GM19035 (cell line): ENCODE measurements around the gene AOPEP.

Experiments
- ATAC-seq: cut with Tn5 transposase; IDR thresholded peaks from one replicate; pipeline ENCODE4 v1.9.1; 2021; ENCODE audit not compliant: unreplicated experiment

The AOPEP gene

DNA sequence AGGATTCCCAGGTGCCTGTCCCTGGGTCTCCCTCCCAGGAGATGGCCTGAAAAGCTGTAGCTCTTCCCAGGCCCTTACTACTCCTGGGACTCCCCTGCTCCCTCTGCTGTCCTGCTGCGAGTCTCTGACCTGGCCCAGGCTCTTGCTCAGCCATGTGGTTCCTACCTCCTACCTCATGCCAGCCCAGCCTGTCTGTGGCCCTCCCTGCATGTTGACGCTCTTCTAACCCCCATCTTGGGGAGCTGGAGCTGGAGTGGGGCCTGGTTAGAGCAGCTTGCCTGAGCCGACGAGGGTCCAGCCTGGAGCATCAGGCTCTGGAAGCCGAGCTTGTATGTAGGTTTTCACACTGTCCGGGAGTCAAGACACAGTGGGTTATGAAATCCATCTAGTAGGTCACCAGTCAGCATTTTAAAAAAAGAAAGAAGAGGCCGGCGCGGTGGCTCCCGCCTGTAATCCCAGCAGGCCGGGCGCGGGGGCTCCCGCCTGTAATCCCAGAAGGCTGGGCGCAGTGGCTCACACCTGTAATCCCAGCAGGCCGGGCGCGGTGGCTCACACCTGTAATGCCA is 346.6 kb downstream of the AOPEP start:
- ATAC-seq = no peak

DNA sequence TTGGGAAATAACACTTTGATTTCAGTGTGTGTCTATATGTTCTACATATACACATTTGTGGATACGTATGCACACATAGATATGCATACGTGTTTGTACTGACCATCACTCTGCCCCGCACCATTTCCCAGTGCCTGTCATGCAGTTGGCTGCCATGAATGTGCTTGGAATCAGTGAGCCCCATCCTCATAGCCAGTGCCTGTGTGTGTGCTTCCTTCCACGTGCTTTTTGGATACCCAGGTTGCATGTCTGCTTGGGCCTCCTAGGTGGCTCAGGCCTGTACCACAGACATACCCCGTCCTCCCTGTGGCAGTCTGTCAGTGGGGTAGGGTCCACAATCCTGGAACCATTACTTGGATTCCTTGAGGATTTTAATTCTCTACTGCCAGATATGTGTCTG is 347.4 kb downstream of the AOPEP start:
- ATAC-seq = no peak

DNA sequence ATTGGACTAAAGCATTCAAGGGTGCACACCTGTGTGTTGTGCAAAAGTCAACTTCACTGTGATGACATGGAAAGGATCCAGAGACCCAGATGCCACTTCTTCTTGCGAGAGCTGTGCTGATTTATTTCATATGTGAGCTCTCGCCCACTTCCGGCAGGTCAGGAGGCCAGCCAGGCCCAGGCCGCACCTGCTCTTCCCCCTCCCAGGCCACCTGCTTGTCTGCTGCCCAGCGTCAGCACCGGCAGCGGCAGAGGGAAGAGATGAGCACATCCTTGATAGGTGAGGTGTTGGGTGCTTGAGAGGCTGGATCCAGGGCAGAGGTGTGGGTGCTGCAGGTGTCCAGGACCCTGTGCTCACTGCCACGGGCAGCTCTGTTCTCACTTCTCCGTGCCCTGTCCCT is 348.1 kb downstream of the AOPEP start:
- ATAC-seq = no peak

DNA sequence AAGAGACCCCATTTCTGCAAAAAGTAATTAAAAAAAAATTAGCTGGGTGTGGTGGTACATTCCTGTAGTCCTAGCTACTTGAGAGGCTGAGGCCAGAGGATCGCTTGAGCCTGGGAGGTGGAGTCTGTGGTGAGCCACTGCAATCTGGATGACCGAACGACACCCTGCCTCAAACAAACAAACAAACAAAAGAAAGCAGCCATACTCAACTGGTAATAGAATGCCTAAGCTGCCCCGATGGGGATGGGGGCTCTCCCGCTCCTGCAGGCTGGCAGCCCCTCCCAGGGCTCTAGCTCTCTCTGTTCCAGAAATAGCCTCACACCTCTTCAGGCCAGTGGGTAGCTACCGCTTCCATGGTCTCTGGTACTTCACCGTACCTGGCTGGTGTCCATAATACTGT is 349.2 kb downstream of the AOPEP start:
- no peak for ATAC-seq

DNA sequence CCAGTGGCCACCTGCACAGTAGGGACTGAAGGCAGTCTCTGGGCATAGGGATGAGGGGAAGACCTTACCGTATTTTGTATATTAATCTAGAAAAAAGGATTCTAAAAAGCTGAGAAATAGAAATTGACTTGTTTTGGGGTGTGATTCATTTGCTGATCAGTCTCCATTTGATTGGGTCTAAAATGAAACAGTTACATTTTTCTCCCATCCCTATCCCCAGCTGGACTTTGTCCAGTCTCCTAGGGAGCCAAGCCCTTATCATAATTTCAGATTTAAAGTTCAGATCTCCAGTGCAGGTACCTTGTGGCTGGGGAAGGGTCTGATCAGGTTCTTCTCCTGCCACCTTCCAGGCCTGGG is 350.2 kb downstream of the AOPEP start:
- no peak for ATAC-seq

DNA sequence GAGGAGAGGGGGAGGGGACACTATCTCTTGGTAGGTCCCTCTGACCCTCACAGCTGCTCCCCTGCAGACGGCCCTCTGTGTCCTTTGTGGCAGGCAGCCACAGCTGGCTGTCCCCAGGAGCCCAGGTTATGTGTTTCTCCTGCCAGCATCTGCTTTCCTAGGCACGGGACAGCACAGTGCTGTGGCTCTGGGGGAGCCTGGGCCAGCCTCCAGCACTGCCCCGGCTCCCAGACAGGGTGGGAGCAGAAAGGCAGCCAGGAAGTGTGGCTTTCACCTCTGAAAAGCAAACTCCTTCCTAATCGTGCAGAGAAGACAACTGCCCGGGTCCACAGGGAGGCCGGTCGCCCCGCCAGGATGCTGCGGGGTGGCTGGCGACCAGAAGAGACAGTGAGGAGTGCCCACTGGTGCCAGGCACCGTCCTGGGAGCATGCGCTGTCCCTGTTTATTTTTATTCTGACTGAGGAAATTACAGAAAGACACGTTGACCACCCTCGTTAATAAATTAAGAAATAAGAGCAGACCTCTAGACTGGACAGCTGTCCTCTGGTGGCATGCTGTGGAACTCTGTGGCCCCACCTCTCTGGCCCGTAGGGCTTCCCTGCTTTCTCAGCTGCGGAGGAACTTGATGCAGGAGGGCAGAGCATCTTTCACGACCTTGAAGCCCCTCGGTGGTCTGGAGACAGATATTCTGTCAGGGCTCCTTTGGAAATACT is 350.7 kb downstream of the AOPEP start:
- ATAC-seq = no peak

DNA sequence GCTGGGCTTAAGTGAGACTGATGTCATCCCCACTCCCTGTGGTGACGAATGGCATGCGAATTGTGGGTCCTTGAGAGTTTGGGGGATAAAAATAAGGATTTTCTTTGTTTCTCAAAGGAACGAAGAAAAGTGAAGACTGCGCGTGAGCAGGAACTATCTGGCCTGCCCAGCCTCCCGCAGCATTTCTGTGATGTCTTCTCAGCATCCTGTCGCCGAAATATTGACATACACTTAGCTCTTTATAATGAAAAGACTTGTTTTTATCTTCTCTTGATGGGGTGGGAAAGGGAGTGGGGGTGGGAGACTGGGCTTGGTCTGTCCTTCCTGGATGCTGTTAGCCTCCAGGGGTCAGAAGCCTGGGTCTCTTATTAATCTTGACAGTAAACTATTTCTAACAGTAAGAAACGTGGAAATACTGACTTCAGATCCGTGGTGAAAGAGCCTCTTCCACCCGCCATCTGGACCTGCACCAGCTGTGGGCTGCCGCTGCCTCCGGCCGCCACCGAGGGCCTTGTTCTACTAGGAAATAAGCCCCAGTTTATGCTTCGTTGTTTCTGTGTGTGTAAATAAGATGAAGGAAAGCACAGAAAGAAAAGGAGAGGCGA is 351.4 kb downstream of the AOPEP start:
- no peak for ATAC-seq

DNA sequence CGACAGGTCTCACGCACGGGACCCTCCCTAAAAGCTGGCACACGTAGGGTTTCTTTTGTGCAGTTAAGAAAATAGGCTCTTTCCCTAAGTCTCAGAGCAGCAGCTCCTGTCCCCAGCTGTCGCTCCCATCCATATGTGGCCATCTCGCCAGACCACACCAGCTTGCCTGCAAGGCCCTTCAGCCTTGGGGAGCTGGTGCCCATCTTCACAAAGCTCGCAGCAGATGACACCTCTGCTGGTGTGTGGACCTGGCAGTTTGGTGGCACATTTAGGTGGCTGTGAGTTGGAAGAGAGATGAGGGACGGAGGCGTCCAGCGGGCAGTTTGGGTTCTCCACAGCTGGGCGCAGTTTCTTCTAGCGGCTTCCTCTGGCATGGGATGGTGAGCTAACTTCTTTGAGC is 352.0 kb downstream of the AOPEP start:
- no peak for ATAC-seq

DNA sequence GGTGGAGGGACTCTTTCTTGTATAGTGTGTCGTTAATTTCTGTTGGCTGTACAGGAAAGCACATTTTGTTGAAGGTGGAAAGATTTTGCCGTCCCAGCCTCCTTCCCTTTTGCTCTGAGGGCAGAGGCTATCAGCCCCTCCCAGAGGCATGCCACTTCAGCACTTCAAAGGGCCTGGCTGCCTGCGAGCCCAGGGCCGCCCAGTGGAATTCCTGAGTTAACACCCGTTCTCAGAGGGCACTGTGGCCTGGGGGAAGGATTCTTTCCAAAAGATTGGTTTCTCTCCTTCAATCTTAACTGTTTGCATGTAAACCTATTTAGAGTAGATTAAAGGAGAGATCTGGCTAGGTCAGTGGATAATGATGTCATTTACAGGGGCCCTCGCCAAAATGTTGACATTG is 352.4 kb downstream of the AOPEP start:
- ATAC-seq = no peak

DNA sequence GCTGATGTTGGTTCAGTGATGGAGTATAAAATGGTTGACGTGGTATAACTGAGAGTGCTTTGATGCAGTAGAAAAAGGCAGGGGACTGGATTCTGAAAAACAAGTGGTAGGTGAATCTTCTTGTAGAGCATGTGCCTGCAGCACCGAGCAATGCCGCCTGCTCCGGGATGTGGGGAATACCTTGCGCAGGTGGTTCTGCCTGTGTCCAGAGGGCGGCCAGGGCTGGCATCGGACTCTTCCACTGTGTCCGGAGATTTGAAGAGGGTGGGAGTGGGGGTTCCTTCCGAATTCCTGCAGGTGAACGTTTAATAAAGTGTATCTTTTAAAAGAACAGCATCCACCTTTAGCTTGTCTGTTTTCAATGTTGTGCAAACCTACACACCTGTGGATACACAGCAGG is 353.0 kb downstream of the AOPEP start:
- ATAC-seq = no peak

DNA sequence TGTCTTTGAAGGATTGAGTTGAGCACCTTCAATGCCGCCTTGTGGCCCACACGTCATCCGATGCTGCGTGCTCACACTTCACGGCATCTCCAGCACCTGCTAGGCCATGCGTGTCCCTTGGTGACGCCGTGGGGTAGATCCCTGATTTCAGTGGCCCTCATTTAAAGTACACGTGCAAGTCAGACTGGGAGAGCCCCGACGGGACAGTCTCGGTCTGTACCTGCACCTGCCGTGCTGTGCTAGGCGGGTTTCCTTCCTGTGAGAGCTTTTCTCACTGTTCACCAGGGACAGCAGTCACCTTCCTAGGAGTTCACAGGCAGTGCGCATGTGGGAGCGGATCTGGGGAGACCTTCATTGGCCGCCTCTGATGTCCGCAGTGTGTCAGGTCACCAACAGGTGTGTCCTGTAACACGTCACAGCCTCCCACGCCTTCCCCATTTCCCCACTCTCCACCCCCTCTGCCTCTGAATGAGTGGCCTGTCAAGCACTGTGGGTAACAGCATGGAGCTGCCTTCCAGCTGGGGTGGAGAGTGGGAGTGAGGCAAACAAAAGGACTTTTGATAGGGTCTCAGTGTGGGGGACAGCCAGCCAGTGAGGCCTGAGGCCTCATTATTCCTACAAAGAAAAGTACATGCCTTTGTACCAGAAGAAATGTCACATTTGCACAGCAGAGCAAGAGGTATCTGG is 354.6 kb downstream of the AOPEP start:
- ATAC-seq = no peak

DNA sequence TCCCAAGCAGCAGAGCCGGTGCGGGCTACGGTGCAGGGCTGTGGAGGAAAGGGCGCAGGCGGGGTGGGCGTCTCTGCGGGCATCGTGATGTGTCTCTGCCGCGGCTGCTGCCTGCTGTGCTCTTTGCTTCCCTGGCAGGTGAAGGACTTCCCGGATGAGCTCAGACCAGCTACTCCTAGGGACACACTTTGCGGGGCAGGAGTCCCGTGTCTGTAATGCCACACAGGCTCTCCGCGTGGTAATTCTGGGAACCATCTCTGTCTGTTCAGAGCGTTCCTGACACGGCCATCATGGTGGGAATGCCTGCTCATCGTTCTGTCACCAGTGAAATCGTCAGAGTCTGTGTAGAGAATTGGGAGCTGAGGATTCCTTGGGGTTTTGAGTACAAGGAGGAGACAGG is 355.5 kb downstream of the AOPEP start:
- ATAC-seq = no peak

DNA sequence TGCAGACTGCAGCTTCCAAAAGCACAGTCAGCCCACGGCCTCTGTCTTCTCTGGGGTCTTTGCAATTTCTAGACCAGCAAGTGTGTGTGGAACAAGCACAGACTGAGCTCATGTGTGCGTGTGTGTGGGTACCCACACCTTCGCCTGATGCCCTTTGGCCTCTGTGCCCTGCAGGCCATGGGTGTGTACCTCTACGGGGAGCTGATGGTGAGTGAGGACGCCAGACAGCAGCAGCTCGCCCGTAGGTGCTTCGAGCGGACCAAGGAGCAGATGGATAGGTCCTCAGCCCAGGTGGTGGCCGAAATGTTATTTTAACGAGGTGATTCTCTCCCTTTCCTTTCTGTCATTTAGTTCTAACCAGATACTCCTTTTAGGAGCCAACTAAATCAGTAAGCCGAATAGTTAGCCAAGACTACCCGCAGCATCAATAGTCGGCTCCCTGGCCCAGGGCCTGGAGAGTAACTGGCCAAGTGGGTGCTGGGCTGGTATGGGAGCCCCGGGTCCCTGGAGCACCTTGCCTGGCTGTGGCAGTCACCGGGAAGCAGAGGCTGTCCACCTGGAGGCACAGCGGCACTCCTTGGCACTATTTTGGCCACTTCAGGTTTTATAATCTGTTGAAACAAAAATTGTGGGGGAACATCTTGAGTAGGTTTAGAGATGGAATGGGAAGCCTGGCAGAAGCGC is 356.0 kb downstream of the AOPEP start:
- no peak for ATAC-seq

DNA sequence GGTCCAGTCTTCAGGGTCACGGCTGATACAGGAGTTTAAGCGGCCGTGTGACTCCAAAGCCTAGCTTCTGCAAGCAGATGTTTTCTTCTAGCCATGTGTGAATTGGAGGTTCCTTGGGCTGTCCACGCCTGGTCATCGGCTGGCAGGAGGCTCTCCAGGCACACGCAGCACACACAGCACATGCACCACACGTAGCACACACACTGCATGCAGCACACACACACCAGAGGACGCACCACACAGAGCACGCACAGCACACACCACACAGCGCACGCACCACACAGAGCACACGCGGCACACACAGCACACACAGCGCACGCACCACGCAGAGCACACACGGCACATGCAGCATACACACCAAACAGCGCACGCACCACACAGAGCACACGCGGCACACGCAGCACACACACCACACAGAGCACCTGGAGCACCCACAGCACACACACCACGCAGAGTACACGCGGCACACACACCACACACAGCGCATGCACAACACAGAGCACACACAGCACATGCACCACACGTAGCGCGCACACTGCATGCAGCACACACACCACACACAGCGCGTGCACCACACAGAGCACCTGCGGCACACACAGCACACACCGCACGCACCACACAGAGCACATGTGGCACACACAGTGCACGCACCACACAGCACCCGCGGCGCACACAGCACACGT is 356.7 kb downstream of the AOPEP start:
- ATAC-seq = no peak

DNA sequence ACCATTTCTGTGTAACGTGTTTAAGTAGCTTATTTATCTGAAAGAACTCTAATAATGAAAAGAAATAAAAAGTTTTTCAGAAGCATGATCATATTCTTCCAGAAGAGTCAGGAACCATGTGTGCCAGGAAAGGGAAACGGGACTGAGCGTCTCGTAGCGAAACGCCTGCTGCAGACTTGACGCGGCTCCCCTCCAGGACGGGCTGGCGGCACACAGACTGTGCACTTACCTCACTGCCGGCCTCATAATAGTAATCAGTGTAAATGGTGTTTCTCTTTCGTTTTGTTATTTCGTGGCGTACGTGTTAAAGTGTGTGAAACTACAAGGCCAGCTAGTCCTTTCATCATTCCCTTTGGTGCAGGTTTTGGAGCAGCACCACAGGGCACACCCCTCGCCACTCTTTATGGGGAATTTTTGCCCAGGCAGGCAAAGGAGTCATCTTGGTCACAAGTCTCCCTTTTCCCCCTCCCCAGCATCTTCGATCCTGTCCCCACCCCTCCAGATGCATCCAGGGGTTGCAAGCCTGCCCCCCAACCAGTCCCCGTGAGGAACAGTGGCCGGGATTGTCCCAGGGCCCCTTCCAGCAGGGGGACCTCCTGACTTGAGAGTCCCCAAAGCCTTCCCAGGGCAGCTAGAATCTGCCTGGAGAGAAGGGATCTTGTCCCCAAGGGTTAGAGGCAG is 357.9 kb downstream of the AOPEP start:
- no peak for ATAC-seq

DNA sequence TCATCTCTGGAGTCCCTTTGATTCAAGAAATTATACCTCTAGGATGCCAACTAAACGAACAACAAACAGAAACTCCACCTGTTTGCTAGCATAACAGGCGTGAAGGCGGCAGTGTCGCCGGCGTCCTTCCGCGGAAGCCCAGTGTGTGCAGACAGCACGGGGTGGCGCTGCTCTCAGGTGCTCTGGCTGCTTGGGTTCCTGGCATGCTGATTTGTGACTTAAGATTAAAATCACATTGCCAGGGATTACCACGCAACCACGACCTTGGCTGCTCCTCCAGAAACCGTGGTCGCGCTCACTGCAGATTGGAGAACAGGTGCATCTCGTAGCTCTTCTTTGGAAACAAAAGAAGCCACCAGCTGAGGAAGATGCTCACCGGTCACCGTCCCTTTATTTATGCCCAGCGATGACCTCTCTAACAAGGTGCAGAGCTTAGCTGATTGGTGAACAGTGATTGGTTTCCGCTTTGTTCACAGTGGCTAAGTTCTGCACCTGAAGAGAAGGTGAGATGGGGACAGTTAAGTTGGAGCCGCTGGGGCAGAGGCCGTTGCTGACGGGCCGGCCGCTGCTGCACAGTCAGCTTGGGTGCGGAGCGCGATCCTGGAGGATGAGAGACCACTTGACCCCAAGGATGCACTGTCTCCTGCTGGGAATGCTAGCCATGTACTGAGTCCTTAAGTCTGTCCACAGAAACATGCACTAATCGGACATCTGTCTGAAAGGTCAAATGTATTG is 358.7 kb downstream of the AOPEP start:
- ATAC-seq = no peak

DNA sequence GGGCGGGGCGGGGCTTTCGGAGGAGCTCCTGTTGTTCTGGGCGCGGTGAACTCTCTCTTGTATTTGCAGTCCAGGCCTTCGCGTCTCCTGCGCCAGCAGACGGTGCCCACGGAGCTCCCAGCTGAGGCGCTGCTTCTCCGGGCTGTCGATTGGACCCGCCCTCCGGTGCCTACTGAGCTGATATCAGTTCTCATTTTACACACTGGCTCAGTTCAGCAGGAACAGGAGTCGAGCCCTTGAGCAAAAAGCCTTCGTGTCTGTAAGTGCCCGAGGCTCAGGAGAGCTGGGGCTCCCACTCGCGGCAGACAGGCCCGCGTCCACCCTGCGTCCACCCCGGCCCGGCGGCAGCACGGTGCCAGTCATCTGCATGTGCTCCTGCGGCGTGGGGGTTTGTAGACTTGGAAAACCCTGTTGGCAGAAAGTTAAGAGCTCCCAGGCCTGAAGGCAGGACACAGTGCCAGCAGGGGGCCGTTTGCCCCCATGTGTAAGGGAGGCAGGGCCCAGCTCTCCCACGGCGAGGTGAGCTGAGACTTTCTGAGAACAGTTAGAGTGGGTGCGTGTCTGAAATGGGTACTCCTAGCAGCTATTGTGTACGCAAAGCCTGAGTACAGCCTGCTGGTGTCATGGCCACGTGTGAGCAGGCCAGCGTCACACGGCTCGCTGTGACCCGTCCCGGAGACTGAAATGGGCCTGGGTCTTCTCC is 359.5 kb downstream of the AOPEP start:
- ATAC-seq = no peak

DNA sequence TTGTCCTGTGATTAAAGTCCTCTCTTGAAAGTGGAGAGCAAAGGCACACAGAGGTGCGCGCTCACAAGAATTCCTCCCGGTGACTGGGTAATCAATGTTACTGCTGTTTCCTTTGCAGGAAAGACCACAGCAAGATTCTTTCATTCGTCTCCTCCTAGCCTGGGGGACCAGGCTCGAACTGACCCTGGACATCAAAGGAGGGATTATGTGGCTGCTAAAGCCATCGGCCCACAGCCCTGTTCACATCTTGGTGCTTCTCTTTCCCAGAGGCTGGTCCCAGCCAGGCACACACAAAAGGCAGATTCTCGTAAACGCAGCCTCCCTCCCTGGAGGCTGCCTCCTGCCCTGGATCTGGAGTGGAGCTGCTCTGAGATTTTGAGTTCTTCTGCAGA is 360.1 kb downstream of the AOPEP start:
- no peak for ATAC-seq

DNA sequence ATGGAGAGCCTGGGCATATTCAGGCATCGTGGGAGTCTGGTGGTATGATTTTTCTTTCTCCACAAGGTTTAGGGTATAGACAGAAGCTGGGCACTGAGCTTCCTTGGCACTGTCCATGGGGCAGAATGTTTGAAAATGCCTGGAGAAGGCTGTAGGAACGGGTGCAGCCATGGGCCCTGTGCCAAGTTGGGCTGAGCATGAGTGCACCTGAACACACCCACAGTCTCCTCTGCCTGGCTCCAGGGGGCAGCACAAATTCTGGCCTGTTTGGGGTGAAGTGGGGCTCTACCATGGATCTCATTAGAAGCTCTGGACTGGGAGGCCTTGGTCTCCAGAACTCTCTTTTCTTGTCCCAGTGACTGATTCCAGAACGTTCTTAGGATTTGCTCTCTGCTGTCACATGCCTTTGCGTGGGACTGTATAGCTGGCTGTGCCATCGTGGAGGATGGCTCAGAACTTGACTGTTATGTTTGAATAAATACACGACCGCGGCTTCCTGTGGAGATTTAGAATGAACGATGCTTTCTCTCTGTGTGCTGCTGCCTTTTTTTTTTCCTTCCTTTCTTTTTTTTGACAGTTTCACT is 361.3 kb downstream of the AOPEP start:
- no peak for ATAC-seq
